Tibial nerve (tissue), 4 donors: Measurements from ENCODE around the gene ZNF385C. TPM values are rescaled to one million over a fixed set of nuclear protein-coding genes. Genes with fewer than 3 reads are reported as not detected.
A peak's percentile ranks its signal among the peaks of the same experiment; 100 is the strongest.

Experiments
- DNase-seq, 2 donors: peaks; one replicate each; pipeline ENCODE4 v3.0.0-alpha.2; 2019; ENCODE audit warnings: low spot score in 2 of 2
- H3K27ac ChIP-seq, 4 donors: fragments of 200-600 bp; sonication (generic) in 3 of 4; one replicate each; pipeline ENCODE4 v1.5.1; 2017 to 2019; ENCODE audit warnings: mild to moderate bottlenecking in 1 of 4
- H3K27me3 ChIP-seq, 2 donors: fragments of 200-600 bp; sonication (generic) in 1 of 2; one replicate each; pipeline versions ENCODE4 v1.5.1 to v1.6.0; 2017 to 2019
- H3K36me3 ChIP-seq, 3 donors: fragments of 200-600 bp; sonication (generic); one replicate each; pipeline ENCODE4 v1.5.1; 2018 to 2019
- H3K4me1 ChIP-seq, 4 donors: fragments of 200-600 bp; sonication (generic) in 3 of 4; one replicate each; pipeline ENCODE4 v1.5.1; 2017 to 2019
- H3K4me3 ChIP-seq, 4 donors: fragments of 200-600 bp; sonication (generic) in 3 of 4; one replicate each; pipeline ENCODE4 v1.5.1; 2017 to 2019; ENCODE audit warnings: mild to moderate bottlenecking in 1 of 4, moderate library complexity in 1 of 4
- H3K9me3 ChIP-seq, 4 donors: fragments of 200-600 bp; sonication (generic) in 3 of 4; one replicate each; pipeline ENCODE4 v1.5.1; 2017 to 2019
- CTCF ChIP-seq, 5 experiments: fragments of 200-600 bp in 3 of 5; fragments of 450-650 bp in 2 of 5; sonication (generic) in 3 of 5; IDR thresholded peaks; one replicate each; pipeline ENCODE4 v1.5.1; 2016 to 2019; ENCODE audit warnings: antibody characterized with exemption in 5 of 5, mild to moderate bottlenecking in 3 of 5, moderate library complexity in 2 of 5
- EP300 ChIP-seq, 2 donors: sonication (generic); formaldehyde crosslinking; IDR thresholded peaks; one replicate each; pipeline ENCODE4 v1.6.1; 2017; ENCODE audit warnings: antibody characterized with exemption in 2 of 2, mild to moderate bottlenecking in 1 of 2
- POLR2A ChIP-seq, 2 donors: fragments of 450-650 bp; IDR thresholded peaks; one replicate each; pipeline ENCODE4 v1.6.1; 2017; ENCODE audit warnings: antibody characterized with exemption in 2 of 2, mild to moderate bottlenecking in 2 of 2, moderate library complexity in 2 of 2
- WGBS, 2 donors: methylation state at CpG; one replicate each; pipeline ENCODE4 v1.1.5; 2018; 5-methylcytosine and 5-hydroxymethylcytosine counted together
- total RNA-seq, 4 donors: library from RNA; depleted of rRNA; stranded (reverse); fragments of >200 nt; gene quantifications; one replicate each; pipeline ENCODE4 v1.1.0, GENCODE V29; 2016

ZNF385C gene
- total RNA-seq, 4 donors from 2014 or later = 0.20 to 1.5 TPM; not detected in 2

- no peak for DNase-seq
- peaks cover 0 to 63% (median 20%) of the 10 kb centered on the region in 3 donors for H3K36me3 ChIP-seq
- H3K4me1 ChIP-seq = peaks cover 0 to 53% (median 32%) of the 10 kb centered on the region in 4 donors
- H3K27me3 ChIP-seq = no peaks in the 10 kb centered on the region
- TF ChIP-seq POLR2A (IDR thresholded peaks at IDR 0.05) (no peak), EP300 (IDR thresholded peaks at IDR 0.05) (peak in 1 of 2 donors; percentile 47)
- 88 to 92% methylated on average over 8 of the region's 8 CpGs for WGBS, 2 donors
- H3K27ac ChIP-seq = peak overlapping the region in 2 of 4 donors; percentile 76 to 82
- H3K4me3 ChIP-seq = no peak overlapping the region
- H3K9me3 ChIP-seq = no peaks in the 10 kb centered on the region
Measured at GRCh38 chr17:42129109-42129837, 31.0 kb upstream of the ZNF385C start.

GRCh38 chr17:42127414-42127813 is 29.1 kb upstream of the ZNF385C start:
- Histone ChIP-seq H3K27ac (no peak overlapping the region), H3K4me3 (no peak overlapping the region), H3K4me1 (peaks cover 0 to 39% (median 17%) of the 10 kb centered on the region in 4 donors), H3K36me3 (peaks cover 0 to 66% (median 20%) of the 10 kb centered on the region in 3 donors), H3K9me3 (no peaks in the 10 kb centered on the region), H3K27me3 (no peaks in the 10 kb centered on the region)
- TF ChIP-seq EP300 (IDR thresholded peaks at IDR 0.05) (no peak), CTCF (IDR thresholded peaks at IDR 0.05) (no peak), POLR2A (IDR thresholded peaks at IDR 0.05) (no peak)
- WGBS, 2 donors = 88 to 91% methylated on average over 6 of the region's 6 CpGs
- no peak for DNase-seq

- no peak for DNase-seq
- Histone ChIP-seq H3K36me3 (peaks cover 0 to 66% (median 20%) of the 10 kb centered on the region in 3 donors), H3K4me1 (peaks cover 0 to 39% (median 12%) of the 10 kb centered on the region in 4 donors), H3K27me3 (no peaks in the 10 kb centered on the region), H3K9me3 (no peaks in the 10 kb centered on the region), H3K27ac (no peak overlapping the region), H3K4me3 (no peak overlapping the region)
- WGBS, 2 donors = 81 to 90% methylated on average over 3 of the region's 3 CpGs
- no peak for TF ChIP-seq POLR2A (IDR thresholded peaks at IDR 0.05)
- TF ChIP-seq EP300 (IDR thresholded peaks at IDR 0.05) = no peak
- TF ChIP-seq CTCF (IDR thresholded peaks at IDR 0.05) = no peak
Measured at GRCh38 chr17:42126836-42127235, 28.6 kb upstream of the ZNF385C start.

GRCh38 chr17:42125565-42125964 is 27.3 kb upstream of the ZNF385C start:
- 65 to 73% methylated on average over 12 of the region's 12 CpGs for WGBS, 2 donors

GRCh38 chr17:42124256-42124655 is 26.0 kb upstream of the ZNF385C start:
- no peaks in the 10 kb centered on the region for H3K9me3 ChIP-seq
- no peak overlapping the region for H3K27ac ChIP-seq
- H3K4me3 ChIP-seq = no peak overlapping the region
- no peaks in the 10 kb centered on the region for H3K27me3 ChIP-seq
- WGBS, 2 donors = 81 to 88% methylated on average over 3 of the region's 3 CpGs
- TF ChIP-seq EP300 (IDR thresholded peaks at IDR 0.05) = no peak
- TF ChIP-seq POLR2A (IDR thresholded peaks at IDR 0.05) = no peak
- TF ChIP-seq CTCF (IDR thresholded peaks at IDR 0.05) = no peak
- peaks cover 0 to 60% (median 18%) of the 10 kb centered on the region in 3 donors for H3K36me3 ChIP-seq
- DNase-seq = no peak
- H3K4me1 ChIP-seq = peaks cover 0 to 34% (median 14%) of the 10 kb centered on the region in 4 donors

More at GRCh38 chr17:42125565-42125964, 27.3 kb upstream of the ZNF385C start:
- Histone ChIP-seq H3K27ac (no peak overlapping the region), H3K9me3 (no peaks in the 10 kb centered on the region), H3K4me1 (peaks cover 0 to 34% (median 12%) of the 10 kb centered on the region in 4 donors), H3K4me3 (no peak overlapping the region), H3K36me3 (peaks cover 0 to 66% (median 20%) of the 10 kb centered on the region in 3 donors), H3K27me3 (no peaks in the 10 kb centered on the region)
- DNase-seq = no peak
- TF ChIP-seq POLR2A (IDR thresholded peaks at IDR 0.05) = no peak
- TF ChIP-seq CTCF (IDR thresholded peaks at IDR 0.05) = no peak
- no peak for TF ChIP-seq EP300 (IDR thresholded peaks at IDR 0.05)
